CD14-positive monocyte (primary cell): ENCODE results near the gene SCUBE1. TPM values are rescaled to one million over a fixed set of nuclear protein-coding genes. Genes with fewer than 3 reads are reported as not detected.

Source experiments
- DNase-seq, 3 donors: peaks; one replicate each; pipeline ENCODE4 v3.0.0-alpha.2; 2011 to 2022
- H2AFZ ChIP-seq: 2 replicates; pipeline ENCODE4 v1.6.0; 2012; ENCODE audit warnings: mild to moderate bottlenecking, low read depth, low read length, inconsistent platforms; ENCODE audit not compliant: insufficient read depth, poor library complexity, severe bottlenecking
- H3K27ac ChIP-seq, 2 donors: 1 replicate in 1 of 2; 2 replicates in 1 of 2; pipeline ENCODE4 v1.5.1; 2012 to 2013; ENCODE audit warnings: low read length in 2 of 2, control low read depth in 1 of 2, inconsistent platforms in 1 of 2, low read depth in 1 of 2, mild to moderate bottlenecking in 1 of 2
- H3K27me3 ChIP-seq, 2 donors: one replicate each; pipeline versions ENCODE4 v1.6.0 to v1.6.1; 2011 to 2013; ENCODE audit warnings: low read length in 2 of 2; ENCODE audit not compliant: control insufficient read depth in 2 of 2, insufficient read depth in 2 of 2
- H3K36me3 ChIP-seq, 2 donors: replicated peaks in 1 of 2; 1 replicate in 1 of 2; 2 replicates in 1 of 2; pipeline versions ENCODE4 v1.5.1 to v1.6.1; 2012 to 2013; ENCODE audit warnings: low read length in 2 of 2, control low read depth in 1 of 2, inconsistent platforms in 1 of 2, mild to moderate bottlenecking in 1 of 2; ENCODE audit not compliant: insufficient read depth in 2 of 2, control insufficient read depth in 1 of 2
- H3K4me1 ChIP-seq, 2 donors: 1 replicate in 1 of 2; 2 replicates in 1 of 2; pipeline versions ENCODE4 v1.5.1 to v1.6.1; 2012 to 2013; ENCODE audit warnings: low read length in 2 of 2, control low read depth in 1 of 2, inconsistent platforms in 1 of 2, mild to moderate bottlenecking in 1 of 2, moderate library complexity in 1 of 2; ENCODE audit not compliant: insufficient read depth in 2 of 2, control insufficient read depth in 1 of 2
- H3K4me2 ChIP-seq: replicated peaks from 2 replicates; pipeline ENCODE3; 2012; ENCODE audit warnings: low read length, moderate library complexity, mild to moderate bottlenecking; ENCODE audit not compliant: poor library complexity, severe bottlenecking; ENCODE audit errors: extremely low read depth
- H3K4me3 ChIP-seq, 3 experiments: fragments of 200-600 bp in 1 of 3; sonication (generic) in 1 of 3; replicated peaks in 1 of 3; 1 replicate in 2 of 3; 2 replicates in 1 of 3; pipeline ENCODE4 v1.5.1; 2011 to 2013; ENCODE audit warnings: low read length in 3 of 3, mild to moderate bottlenecking in 3 of 3, control low read depth in 2 of 3, low read depth in 2 of 3, inconsistent platforms in 1 of 3, moderate library complexity in 1 of 3
- H3K79me2 ChIP-seq: 2 replicates; pipeline ENCODE4 v1.6.0; 2012; ENCODE audit warnings: mild to moderate bottlenecking, control low read depth, inconsistent platforms, low read length, moderate library complexity; ENCODE audit not compliant: insufficient read depth
- H3K9ac ChIP-seq: 2 replicates; pipeline ENCODE4 v1.6.0; 2017; ENCODE audit warnings: low read length, mild to moderate bottlenecking; ENCODE audit not compliant: insufficient read depth, poor library complexity, severe bottlenecking
- H3K9me3 ChIP-seq, 2 donors: replicated peaks in 1 of 2; 1 replicate in 1 of 2; 2 replicates in 1 of 2; pipeline versions ENCODE4 v1.5.1 to v1.6.1; 2012 to 2013; ENCODE audit warnings: low read length in 2 of 2, control low read depth in 1 of 2; ENCODE audit not compliant: control insufficient read depth in 1 of 2, insufficient read depth in 1 of 2
- H4K20me1 ChIP-seq: 2 replicates; pipeline ENCODE4 v1.6.0; 2012; ENCODE audit warnings: mild to moderate bottlenecking, low read length, control low read depth, moderate library complexity; ENCODE audit not compliant: insufficient read depth
- H3K27ac Mint-ChIP-seq, 7 donors: one replicate each; pipeline ENCODE4 v1.8.0; 2020; ENCODE audit warnings: mild to moderate bottlenecking in 7 of 7, mixed read lengths in 7 of 7, moderate library complexity in 6 of 7, inconsistent platforms in 2 of 7
- H3K27me3 Mint-ChIP-seq, 3 donors: one replicate each; pipeline ENCODE4 v1.8.0; 2021 to 2022; ENCODE audit warnings: low read depth in 3 of 3, mild to moderate bottlenecking in 3 of 3, mixed read lengths in 3 of 3, moderate library complexity in 3 of 3, inconsistent platforms in 1 of 3
- H3K36me3 Mint-ChIP-seq, 2 donors: one replicate each; pipeline ENCODE4 v1.8.0; 2020; ENCODE audit warnings: mixed read lengths in 2 of 2, inconsistent platforms in 1 of 2, mild to moderate bottlenecking in 1 of 2
- H3K4me1 Mint-ChIP-seq: one replicate; pipeline ENCODE4 v1.8.0; 2020; ENCODE audit warnings: mild to moderate bottlenecking, mixed read lengths
- H3K4me3 Mint-ChIP-seq, 2 donors: one replicate each; pipeline ENCODE4 v1.8.0; 2020; ENCODE audit warnings: mild to moderate bottlenecking in 2 of 2, mixed read lengths in 2 of 2, moderate library complexity in 1 of 2
- H3K9me3 Mint-ChIP-seq, 7 donors: one replicate each; pipeline ENCODE4 v1.8.0; 2020 to 2022; ENCODE audit warnings: mixed read lengths in 7 of 7, mild to moderate bottlenecking in 6 of 7, moderate library complexity in 6 of 7, inconsistent platforms in 2 of 7
- WGBS: methylation state at CpG from one replicate; pipeline ENCODE4 v1.1.5; 2013; ENCODE audit warnings: missing lambda C conversion rate; ENCODE audit not compliant: insufficient coverage; 5-methylcytosine and 5-hydroxymethylcytosine counted together
- intact Hi-C, 2 donors: fragments of 100-400 bp; cut with micrococcal nuclease; formaldehyde crosslinking; loops; one replicate each; pipeline versions ENCODE4 v1.15.0 to v1.15.1; 2023
- polyA plus RNA-seq, 3 donors: library from polyadenylated mRNA; depleted of rRNA in 1 of 3; unstranded in 2 of 3; stranded (reverse) in 1 of 3; fragments of 300-500 nt in 2 of 3; fragments of >200 nt in 1 of 3; fragmentation: Illumina TruSeq in 2 of 3; gene quantifications; 1 replicate in 2 of 3; 2 replicates in 1 of 3; pipeline ENCODE4 v1.2.3, GENCODE V29; 2012 to 2021
- TF ChIP-seq, protein P1 (sequence below): fragments of 200-600 bp; IDR thresholded peaks from one replicate; pipeline ENCODE4 v1.8.0; 2022; ENCODE audit warnings: antibody characterized with exemption, mild to moderate bottlenecking

SCUBE1 gene
- polyA plus RNA-seq, 3 donors, result 0.20 to 0.32 (median 0.26) TPM

DNA sequence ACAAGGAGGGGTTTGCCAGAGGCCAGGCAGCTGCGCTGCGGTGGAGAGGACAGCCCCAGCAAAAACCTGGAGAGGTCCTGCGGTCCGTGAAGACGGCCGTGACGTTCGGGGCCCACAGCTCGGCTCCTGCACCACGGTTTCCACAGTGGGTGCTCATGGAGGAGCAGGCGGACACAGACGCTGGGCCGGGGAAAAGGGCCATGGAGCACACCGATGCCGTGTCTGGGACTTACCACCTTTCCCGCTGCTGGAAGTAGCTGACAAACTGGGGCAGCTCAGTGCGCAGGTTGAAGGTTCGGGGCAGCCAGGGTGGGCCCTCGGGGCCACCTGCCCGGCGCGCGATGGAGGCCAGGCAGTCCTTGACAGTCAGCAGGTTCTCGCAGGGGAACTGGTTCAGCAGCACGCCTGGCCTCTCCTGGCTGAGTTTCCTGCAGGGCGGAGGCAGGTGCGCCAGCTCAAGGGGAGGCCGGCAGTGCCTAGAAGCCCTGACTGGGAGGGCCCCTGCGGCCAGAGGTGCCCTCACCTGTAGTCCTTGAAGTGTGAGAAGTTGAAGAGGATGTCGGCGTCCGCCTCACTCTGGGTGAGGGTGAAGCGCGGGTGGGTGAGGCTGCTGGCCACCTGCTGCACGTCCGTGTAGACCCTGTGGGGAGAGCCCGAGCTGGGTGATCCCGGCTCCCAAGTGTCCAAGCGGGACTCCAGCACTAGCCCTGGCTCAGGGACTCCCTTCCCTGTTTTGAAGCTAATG lies 169.0 kb downstream of the SCUBE1 start:
- 98% methylated on average over 38 of the region's 39 CpGs for WGBS
- Mint-ChIP-seq H3K36me3 (peaks cover 47 to 85% of the 10 kb centered on the region in 2 donors), H3K9me3 (peaks cover 0 to 4% (median 0%) of the 10 kb centered on the region in 7 donors), H3K4me3 (no peak overlapping the region), H3K27me3 (no peaks in the 10 kb centered on the region), H3K4me1 (no peaks in the 10 kb centered on the region), H3K27ac (no peak overlapping the region)
- H3K9me3 ChIP-seq, result no peaks in the 10 kb centered on the region
- no peak overlapping the region for H3K4me2 ChIP-seq
- peaks cover 65 to 90% of the 10 kb centered on the region in 2 donors for H3K36me3 ChIP-seq
- H3K9ac ChIP-seq, result no peak overlapping the region
- no peaks in the 10 kb centered on the region for H3K79me2 ChIP-seq
- no peaks in the 10 kb centered on the region for H3K4me1 ChIP-seq
- intact Hi-C loops, result no loop called here
- H3K27me3 ChIP-seq, result no peaks in the 10 kb centered on the region
- no peak overlapping the region for H3K27ac ChIP-seq
- no peak for DNase-seq
- H4K20me1 ChIP-seq, result peaks cover 3% of the 10 kb centered on the region
- H2AFZ ChIP-seq, result no peak overlapping the region
- no peak overlapping the region for H3K4me3 ChIP-seq
- TF ChIP-seq, protein P1, sequence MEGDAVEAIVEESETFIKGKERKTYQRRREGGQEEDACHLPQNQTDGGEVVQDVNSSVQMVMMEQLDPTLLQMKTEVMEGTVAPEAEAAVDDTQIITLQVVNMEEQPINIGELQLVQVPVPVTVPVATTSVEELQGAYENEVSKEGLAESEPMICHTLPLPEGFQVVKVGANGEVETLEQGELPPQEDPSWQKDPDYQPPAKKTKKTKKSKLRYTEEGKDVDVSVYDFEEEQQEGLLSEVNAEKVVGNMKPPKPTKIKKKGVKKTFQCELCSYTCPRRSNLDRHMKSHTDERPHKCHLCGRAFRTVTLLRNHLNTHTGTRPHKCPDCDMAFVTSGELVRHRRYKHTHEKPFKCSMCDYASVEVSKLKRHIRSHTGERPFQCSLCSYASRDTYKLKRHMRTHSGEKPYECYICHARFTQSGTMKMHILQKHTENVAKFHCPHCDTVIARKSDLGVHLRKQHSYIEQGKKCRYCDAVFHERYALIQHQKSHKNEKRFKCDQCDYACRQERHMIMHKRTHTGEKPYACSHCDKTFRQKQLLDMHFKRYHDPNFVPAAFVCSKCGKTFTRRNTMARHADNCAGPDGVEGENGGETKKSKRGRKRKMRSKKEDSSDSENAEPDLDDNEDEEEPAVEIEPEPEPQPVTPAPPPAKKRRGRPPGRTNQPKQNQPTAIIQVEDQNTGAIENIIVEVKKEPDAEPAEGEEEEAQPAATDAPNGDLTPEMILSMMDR, result no peak

DNA sequence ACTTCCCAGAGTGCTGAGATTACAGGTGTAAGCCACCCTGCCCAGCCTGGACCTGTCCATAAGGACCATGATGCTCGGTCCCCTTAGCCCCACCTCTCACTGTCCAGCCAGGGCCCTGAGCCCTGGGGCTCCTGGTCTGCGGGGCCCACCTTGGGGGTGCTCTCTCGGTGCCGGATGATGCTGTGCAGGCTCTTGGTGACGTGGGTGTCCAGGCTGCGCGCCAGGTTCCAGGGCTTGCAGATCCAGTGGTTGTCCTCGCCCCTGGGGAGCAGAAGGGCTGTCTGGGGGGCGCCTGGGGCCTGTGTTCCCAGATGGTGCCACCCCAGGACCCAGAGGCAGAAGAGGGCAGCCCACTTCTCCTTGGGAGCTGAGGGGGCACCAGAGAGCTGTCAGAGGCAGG lies 169.6 kb downstream of the SCUBE1 start:
- Histone ChIP-seq H2AFZ (no peak overlapping the region), H3K4me1 (no peaks in the 10 kb centered on the region), H3K4me2 (no peak overlapping the region), H3K27ac (no peak overlapping the region), H3K79me2 (no peaks in the 10 kb centered on the region), H3K4me3 (no peak overlapping the region), H3K36me3 (peaks cover 59 to 85% of the 10 kb centered on the region in 2 donors), H4K20me1 (peaks cover 3% of the 10 kb centered on the region), H3K9me3 (no peaks in the 10 kb centered on the region), H3K27me3 (no peaks in the 10 kb centered on the region), H3K9ac (no peak overlapping the region)
- TF ChIP-seq, protein P1, result no peak
- DNase-seq, result no peak
- H3K4me3 Mint-ChIP-seq, result no peak overlapping the region
- H3K27me3 Mint-ChIP-seq, result peaks cover 0 to 2% (median 0%) of the 10 kb centered on the region in 3 donors
- peak overlapping the region in 1 of 7 donors; percentile 83 for H3K27ac Mint-ChIP-seq
- WGBS, result 99% methylated on average over 9 of the region's 9 CpGs
- intact Hi-C loops, result no loop called here
- no peaks in the 10 kb centered on the region for H3K4me1 Mint-ChIP-seq
- H3K36me3 Mint-ChIP-seq, result peaks cover 49 to 85% of the 10 kb centered on the region in 2 donors
- H3K9me3 Mint-ChIP-seq, result peaks cover 0 to 3% (median 0%) of the 10 kb centered on the region in 7 donors
